Mesothelial cell of epicardium (in vitro differentiated cells): Measurements from ENCODE around the gene TEKTIP1. TPM values are rescaled to one million over a fixed set of nuclear protein-coding genes. Genes with fewer than 3 reads are reported as not detected.

Source experiments
- DNase-seq, 2 experiments: peaks; one replicate each; pipeline ENCODE4 v3.0.0; 2021; ENCODE audit warnings: low spot score in 2 of 2; ENCODE audit not compliant: unreplicated experiment in 2 of 2
- H3K27ac Mint-ChIP-seq: 2 replicates; pipeline ENCODE4 v1.8.0; 2021; ENCODE audit warnings: mixed read lengths
- H3K27me3 Mint-ChIP-seq: 2 replicates; pipeline ENCODE4 v1.8.0; 2021; ENCODE audit warnings: low read depth, mixed read lengths
- H3K36me3 Mint-ChIP-seq: 2 replicates; pipeline ENCODE4 v1.8.0; 2021; ENCODE audit warnings: mixed read lengths
- H3K4me1 Mint-ChIP-seq: 2 replicates; pipeline ENCODE4 v1.8.0; 2021; ENCODE audit warnings: mixed read lengths
- H3K4me3 Mint-ChIP-seq: 2 replicates; pipeline ENCODE4 v1.8.0; 2021; ENCODE audit warnings: mild to moderate bottlenecking, moderate library complexity, mixed read lengths
- H3K9me3 Mint-ChIP-seq: 2 replicates; pipeline ENCODE4 v1.8.0; 2021; ENCODE audit warnings: mixed read lengths
- total RNA-seq: library from RNA; stranded (reverse); gene quantifications from 3 replicates; pipeline ENCODE4 v1.2.1, GENCODE V29; 2021
- TF ChIP-seq, protein P1 (sequence below): fragments of 200-600 bp; sonication (generic); IDR thresholded peaks from one replicate; pipeline ENCODE4 v1.5.0; 2021; ENCODE audit warnings: antibody characterized with exemption; ENCODE audit not compliant: unreplicated experiment

The TEKTIP1 gene
- total RNA-seq, 1 donor from 2014 or later: 3.5 TPM

GRCh38 chr19:3522421-3523360 is 16.3 kb upstream of the TEKTIP1 start:
- DNase-seq: no peak
- Mint-ChIP-seq H3K27me3 (no peaks in the 10 kb centered on the region), H3K4me1 (peaks cover 5% of the 10 kb centered on the region), H3K27ac (peak overlapping the region; percentile 4), H3K36me3 (peaks cover 11% of the 10 kb centered on the region), H3K4me3 (no peak overlapping the region), H3K9me3 (no peaks in the 10 kb centered on the region)
- TF ChIP-seq, protein P1, sequence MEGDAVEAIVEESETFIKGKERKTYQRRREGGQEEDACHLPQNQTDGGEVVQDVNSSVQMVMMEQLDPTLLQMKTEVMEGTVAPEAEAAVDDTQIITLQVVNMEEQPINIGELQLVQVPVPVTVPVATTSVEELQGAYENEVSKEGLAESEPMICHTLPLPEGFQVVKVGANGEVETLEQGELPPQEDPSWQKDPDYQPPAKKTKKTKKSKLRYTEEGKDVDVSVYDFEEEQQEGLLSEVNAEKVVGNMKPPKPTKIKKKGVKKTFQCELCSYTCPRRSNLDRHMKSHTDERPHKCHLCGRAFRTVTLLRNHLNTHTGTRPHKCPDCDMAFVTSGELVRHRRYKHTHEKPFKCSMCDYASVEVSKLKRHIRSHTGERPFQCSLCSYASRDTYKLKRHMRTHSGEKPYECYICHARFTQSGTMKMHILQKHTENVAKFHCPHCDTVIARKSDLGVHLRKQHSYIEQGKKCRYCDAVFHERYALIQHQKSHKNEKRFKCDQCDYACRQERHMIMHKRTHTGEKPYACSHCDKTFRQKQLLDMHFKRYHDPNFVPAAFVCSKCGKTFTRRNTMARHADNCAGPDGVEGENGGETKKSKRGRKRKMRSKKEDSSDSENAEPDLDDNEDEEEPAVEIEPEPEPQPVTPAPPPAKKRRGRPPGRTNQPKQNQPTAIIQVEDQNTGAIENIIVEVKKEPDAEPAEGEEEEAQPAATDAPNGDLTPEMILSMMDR: no peak

- Mint-ChIP-seq H3K36me3 (peaks cover 11% of the 10 kb centered on the region), H3K4me1 (peaks cover 5% of the 10 kb centered on the region), H3K27ac (no peak overlapping the region), H3K27me3 (no peaks in the 10 kb centered on the region), H3K4me3 (no peak overlapping the region), H3K9me3 (no peaks in the 10 kb centered on the region)
- no peak for DNase-seq
- TF ChIP-seq, protein P1: no peak
These were observed 15.5 kb upstream of the TEKTIP1 start for GRCh38 chr19:3523361-3524077.

DNA sequence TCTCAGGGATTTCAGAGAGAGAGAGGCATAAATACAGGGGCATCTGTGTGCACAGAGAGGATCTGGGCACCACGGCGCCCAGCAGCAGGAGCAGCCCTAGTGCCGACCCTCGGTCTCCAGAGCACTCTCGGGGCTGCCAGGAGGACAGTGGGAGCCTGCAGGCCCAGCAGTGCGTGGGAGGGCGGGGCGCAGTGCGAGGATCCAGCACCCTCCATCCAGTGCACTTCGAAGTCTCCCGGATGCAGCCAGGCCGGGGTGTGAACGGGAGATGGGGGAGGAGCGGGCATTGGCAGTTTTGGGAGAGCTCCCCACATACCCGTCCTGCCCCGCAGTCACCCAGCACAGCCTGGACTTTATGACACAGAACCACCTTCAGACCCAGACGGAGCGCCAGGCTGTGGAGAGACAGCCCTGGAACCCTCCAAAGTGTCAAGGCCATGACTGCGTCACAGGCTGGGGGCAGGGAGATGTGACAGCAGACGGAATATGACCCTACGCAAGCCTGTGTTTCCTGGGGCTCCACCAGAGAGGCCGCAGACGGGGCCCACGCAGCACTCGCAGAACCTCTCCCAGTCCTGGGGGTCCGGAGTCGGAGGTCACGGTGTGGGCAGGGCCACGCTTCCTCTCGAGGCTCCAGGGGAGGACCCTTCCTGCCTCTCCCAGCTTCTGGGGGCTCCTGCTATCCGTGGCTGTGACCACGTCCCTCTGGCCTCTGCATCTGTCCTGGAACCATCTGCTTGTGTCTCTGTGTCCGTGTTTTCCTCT is 14.7 kb upstream of the TEKTIP1 start:
- TF ChIP-seq, protein P1: no peak
- no peaks in the 10 kb centered on the region for H3K27me3 Mint-ChIP-seq
- H3K4me1 Mint-ChIP-seq: peaks cover 5% of the 10 kb centered on the region
- H3K27ac Mint-ChIP-seq: no peak overlapping the region
- H3K9me3 Mint-ChIP-seq: no peaks in the 10 kb centered on the region
- H3K36me3 Mint-ChIP-seq: peaks cover 11% of the 10 kb centered on the region
- no peak overlapping the region for H3K4me3 Mint-ChIP-seq
- no peak for DNase-seq

- H3K36me3 Mint-ChIP-seq: peaks cover 11% of the 10 kb centered on the region
- H3K4me1 Mint-ChIP-seq: peaks cover 5% of the 10 kb centered on the region
- H3K27me3 Mint-ChIP-seq: no peaks in the 10 kb centered on the region
- H3K27ac Mint-ChIP-seq: no peak overlapping the region
- no peak overlapping the region for H3K4me3 Mint-ChIP-seq
- DNase-seq: no peak
- no peaks in the 10 kb centered on the region for H3K9me3 Mint-ChIP-seq
- TF ChIP-seq, protein P1: no peak
These were observed 14.0 kb upstream of the TEKTIP1 start for GRCh38 chr19:3524904-3525451.

DNA sequence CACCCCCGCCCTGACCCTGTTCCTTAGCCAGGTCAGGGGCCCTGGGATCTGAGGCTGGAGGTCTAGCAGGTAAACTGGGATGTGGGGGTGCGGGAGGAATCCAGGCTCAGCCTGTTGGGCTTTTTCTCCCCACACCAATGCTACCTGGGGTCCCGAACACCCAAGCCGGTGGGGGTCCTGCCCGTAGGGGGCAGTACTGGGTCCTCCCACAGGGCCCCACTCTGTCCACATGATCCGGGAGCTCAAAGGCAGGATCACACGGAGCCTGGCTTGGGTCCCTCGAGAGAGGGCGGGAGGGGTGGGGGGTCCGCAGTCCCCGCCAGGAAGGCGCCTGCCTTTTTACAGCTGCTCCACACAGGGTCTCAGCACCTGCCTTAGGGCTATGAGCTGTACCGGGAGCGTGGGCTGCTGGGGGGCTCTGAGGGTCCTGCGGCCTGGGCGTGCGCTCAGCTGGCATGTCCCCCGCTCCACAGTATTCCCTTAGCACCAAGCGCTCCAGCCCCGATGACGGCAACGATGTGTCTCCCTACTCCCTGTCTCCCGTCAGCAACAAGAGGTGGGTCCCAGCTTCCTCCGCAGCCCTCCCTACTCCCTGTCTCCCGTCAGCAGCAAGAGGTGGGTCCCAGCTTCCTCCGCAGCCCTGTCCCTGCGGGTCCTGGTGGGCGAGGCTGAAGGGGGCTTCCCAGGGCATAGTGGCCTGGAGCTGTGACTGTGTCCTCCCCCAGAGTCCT is 12.3 kb upstream of the TEKTIP1 start:
- no peak overlapping the region for H3K27ac Mint-ChIP-seq
- H3K36me3 Mint-ChIP-seq: peaks cover 11% of the 10 kb centered on the region
- no peak overlapping the region for H3K4me3 Mint-ChIP-seq
- no peak for DNase-seq
- H3K9me3 Mint-ChIP-seq: no peaks in the 10 kb centered on the region
- no peaks in the 10 kb centered on the region for H3K4me1 Mint-ChIP-seq
- TF ChIP-seq, protein P1: peak; percentile 41
- no peaks in the 10 kb centered on the region for H3K27me3 Mint-ChIP-seq
